Measurements from ENCODE around the gene ROR1.
"Not testable (repeated sequence)": the region's sequence is repeated elsewhere in the genome, so short reads cannot be mapped to it uniquely, and the experiment has no call there.

Gene ROR1

DNA sequence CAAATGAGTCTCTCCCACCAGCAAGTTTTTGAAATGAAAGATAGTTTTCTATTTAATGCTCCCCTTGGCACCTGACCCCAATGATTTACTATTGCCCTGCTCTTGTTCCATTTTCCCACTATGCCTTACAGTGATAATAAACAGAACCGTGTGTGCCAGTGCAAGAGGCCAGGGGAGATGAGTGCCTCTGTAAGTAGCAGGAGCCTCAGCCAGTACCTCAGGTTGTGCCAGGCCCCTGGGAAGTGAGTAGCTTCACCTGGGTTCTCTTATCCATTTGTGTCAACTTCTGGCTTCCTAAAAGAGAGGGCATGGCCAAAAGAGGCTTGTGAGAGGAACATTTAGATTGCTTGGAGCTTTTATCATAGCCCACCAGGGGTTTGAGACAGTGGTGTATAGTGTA, 3.4 kb upstream of the ROR1 start:
- no peak for DNase-seq

GRCh38 chr1:63772201-63772600, 1.6 kb upstream of the ROR1 start:
- no peak for DNase-seq

GRCh38 chr1:63772876-63773275, 941 bp upstream of the ROR1 start:
- no peak for DNase-seq

DNA sequence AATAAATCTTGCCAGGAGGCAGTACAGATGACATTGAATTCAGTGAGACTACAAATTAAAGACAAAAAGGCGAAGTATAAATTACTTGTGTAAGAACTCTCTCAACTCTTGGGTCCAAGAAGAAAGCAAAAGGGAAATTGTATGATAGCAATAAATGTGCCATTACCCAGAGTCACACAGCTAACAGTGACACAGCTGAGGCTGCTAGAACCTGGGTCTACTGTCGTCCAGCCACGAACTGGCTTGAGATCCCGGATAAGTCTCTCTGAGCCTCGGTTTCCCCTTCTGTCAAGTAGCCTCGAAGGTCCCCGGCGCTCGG, 362 bp upstream of the ROR1 start:
- DNase-seq = no peak

- no peak for DNase-seq
Observed at GRCh38 chr1:63774617-63775417, 1.0 kb downstream of the ROR1 start.

DNA sequence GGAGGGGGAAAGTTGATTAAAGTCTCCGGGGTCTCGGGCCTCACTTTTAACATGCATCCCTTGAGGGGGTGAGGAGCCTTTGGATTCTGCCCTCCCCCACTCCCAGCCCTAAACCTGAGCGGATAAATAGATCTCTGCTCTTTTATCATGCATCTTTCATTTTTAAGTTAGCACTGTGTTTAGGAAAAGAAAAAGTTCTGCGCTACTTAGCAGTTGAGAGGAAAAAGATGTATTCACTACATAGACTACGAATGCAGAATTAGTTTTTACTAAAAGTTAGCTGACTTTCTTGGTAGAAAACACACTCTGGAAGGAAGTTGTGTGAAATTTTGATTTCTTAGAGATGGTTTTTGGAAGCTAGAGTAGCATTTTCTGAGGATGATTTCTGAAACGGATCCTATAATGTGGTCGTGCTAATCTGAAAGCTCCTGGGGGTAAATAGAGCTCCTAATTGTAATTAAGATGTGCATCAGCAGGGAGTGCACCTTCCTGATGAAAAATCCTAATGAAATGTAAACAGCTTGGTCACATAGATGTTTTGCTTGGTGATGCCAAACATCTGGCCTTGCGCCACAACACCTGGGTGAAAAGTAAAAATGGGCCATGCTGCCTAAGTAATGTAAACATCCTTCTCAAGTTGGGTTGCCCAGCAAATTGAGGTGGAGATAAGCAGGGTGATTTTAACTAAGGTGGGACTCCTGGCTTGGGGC, 1.8 kb downstream of the ROR1 start:
- no peak for DNase-seq

GRCh38 chr1:63777286-63777685, 3.5 kb downstream of the ROR1 start:
- no peak for DNase-seq

DNA sequence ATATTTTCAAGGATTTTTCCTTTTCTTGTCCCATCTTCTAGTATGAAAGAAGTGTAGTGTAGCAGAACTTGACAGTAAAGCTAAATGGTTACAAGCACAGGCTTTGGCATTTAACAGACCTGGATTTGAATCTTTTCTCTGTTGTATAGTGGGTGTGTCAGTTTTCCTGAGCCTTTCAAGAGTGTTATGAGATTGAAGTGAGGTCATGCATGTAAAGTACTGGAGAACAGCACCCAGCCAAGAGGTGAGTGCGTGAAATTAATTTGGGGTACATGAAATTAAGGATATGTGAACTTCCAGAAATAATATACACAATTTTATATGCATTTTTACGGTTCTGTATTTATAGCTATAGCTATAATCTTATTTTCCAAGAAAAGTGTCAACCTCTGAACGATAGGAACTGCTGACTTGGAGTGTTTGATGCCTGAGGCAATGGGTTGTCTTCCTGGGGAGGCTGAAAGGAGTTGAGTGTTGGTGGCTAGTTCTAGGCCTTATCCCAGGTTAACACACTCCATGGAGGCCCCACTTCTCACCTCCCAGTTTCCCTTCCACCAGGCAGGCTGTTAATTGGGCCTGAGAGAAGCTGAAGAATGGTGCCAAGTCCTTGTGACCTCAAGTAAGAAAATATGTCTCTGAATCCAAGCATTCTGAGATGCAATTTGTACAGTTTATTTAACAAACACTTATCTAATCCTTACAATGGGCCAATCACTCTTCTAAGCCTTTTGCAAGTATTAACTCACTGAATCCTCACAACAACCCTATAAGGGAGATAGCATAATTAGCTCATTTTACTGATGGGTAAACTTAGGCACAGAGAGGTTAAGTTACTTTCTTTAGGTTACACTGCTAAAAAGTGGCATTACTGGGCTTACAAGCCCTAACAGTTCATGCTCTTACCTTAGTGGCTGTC, 4.4 kb downstream of the ROR1 start:
- no peak for DNase-seq

DNA sequence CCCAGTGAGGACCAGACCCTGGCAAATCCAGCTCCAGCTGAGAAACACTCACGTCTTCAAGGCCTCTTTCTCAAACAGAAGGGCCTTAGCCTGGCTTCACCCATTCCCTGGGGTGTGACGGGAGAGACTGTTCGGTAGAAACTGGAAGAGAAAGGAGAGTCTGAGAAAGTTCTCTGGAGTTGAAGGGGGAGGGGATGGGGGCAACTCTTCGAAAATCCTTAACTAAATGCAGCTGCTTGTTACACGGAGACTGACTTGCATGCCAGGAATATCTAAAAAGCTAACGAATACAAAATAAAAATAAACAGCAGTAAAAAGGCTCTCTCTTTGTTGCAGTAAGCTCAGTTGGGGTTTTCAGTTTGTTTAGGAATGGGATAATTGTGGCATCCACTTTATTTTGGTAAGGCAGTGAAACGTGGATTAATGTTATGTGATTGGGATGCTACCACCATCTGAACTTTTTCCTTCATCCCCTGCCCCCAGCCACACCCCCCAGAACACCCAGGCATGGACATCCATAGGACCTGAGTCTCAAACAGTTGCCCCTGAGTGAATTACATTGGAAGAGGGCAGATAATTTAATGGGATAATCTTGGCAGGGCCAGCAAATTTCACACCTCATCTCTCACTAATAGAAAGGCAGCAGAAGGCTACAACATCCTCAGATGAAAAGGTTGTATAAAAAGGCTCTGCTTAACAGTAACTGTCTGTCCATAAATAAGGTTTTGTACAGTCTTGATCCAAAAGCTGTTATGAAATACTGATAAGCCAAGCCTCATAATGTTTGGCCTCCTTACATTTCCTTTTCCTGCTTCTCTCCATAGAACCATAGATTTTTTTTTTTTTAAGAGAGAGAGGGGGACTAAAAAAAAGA, 5.8 kb downstream of the ROR1 start:
- no peak for DNase-seq

- no peak for DNase-seq
Observed at GRCh38 chr1:63780565-63780964, 6.7 kb downstream of the ROR1 start.

GRCh38 chr1:63782982-63783381, 9.2 kb downstream of the ROR1 start:
- DNase-seq = no peak

DNA sequence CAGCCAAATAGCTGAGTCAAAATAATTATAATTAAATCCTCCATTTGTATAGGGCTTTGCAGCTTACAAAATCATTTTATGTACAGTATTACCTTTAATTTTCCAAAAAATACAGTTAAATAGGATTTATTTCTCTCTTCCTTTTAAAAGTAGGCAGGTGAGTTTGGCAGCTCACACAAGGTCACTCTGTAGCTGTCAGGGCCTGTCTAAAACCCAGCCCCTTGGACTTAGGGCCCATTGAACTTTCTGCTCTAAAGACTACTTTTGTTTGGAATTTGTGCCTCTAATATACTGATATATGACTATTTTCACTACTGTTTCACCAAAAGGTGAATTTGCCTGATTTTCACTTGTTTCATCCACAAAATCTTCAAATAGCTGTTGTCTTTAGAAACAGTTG, 10.3 kb downstream of the ROR1 start:
- DNase-seq = no peak

GRCh38 chr1:63784489-63785390, 10.9 kb downstream of the ROR1 start:
- no peak for DNase-seq

GRCh38 chr1:63787270-63787669, 13.5 kb downstream of the ROR1 start:
- not testable (repeated sequence) for DNase-seq

- no peak for DNase-seq
Observed at GRCh38 chr1:63787875-63788274, 14.1 kb downstream of the ROR1 start.

GRCh38 chr1:63789856-63790605, 16.2 kb downstream of the ROR1 start:
- DNase-seq = no peak

DNA sequence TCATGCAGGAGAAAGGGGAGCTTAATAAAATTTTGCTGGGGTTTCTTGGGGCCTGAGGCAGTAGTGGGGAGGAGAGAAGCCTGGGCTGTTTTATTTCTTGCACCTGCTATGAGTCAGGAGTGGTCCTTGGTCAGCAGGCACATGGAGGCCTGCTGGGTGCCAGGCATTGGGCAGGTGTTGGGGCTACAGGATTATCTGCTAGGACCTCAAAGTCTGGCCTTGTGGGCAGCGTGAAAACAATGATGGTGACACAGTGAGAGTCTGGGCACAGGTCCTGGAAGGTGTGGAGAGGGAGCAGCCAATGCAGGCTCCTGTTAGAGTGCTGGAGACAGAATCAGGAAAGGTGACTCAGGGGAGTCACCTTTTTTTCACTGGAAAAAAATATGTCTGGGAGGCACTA, 17.2 kb downstream of the ROR1 start:
- no peak for DNase-seq

DNA sequence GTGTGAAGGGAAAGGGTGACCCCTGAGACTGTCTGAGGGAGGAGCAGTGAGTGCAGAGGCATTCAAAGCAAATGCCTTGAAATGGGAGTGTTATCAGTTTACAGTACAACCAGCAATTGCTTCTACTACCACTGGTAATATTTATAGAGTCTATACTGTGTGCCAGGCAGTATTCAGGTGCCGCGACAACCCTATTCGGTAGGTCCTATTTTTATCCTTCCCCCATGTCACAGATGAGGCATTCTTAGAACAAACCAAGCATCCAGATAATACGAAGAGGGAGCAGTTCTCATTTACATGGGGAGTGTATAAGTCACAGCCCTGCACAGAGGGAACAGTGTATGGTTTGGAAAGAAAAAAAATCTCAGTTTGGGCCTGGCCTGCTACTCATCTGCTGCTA, 18.3 kb downstream of the ROR1 start:
- no peak for DNase-seq

DNA sequence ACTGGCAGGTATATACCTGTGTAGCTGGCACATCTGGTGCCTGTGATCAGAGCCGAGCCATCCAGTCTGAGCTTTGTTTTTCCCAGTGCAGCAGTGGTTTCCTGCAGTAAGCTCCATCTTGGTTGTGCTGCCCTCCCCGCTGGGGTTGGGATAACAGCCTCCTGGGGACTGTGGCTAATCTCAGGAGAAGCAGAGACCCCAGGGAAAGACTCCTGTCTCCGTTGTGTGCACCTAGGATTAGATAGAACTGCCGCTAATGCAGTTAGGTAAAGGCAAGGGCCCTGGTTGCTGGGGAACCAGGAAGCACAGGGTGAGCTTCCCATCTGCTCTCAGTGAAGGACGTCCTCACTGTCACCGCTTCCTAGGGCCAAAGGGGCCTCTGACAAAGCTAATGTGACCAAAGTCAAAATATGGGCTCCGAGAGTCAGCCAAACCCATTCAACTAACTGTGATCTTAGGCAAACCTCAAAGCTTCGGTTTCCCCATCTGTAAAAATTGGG, 20.0 kb downstream of the ROR1 start:
- no peak for DNase-seq

GRCh38 chr1:63794354-63794753, 20.5 kb downstream of the ROR1 start:
- no peak for DNase-seq

- DNase-seq = no peak
Observed at GRCh38 chr1:63794939-63795378, 21.1 kb downstream of the ROR1 start.

Measured in NCI-H187 treated with DMSO at 0.1 percent for 48 hours (cell line).